Panc1 (cell line): ENCODE results near the gene H1-8.

Source experiments
- CTCF ChIP-seq: fragments of 450-650 bp; IDR thresholded peaks from 2 replicates; pipeline ENCODE4 v1.5.1; 2017; ENCODE audit warnings: mild to moderate bottlenecking
- POLR2AphosphoS5 ChIP-seq: IDR thresholded peaks from 2 replicates; pipeline ENCODE4 v1.6.1; 2012; ENCODE audit warnings: mild to moderate bottlenecking, low read depth, low read length, moderate library complexity
- REST ChIP-seq, 2 experiments: IDR thresholded peaks; 2 replicates each; pipeline ENCODE4 v1.6.1; 2011 to 2012; ENCODE audit warnings: low read depth in 2 of 2, control low read depth in 1 of 2, low read length in 1 of 2, mild to moderate bottlenecking in 1 of 2, moderate library complexity in 1 of 2; ENCODE audit not compliant: insufficient read depth in 1 of 2
- SIN3A ChIP-seq: IDR thresholded peaks from 2 replicates; pipeline ENCODE4 v1.6.1; 2012; ENCODE audit warnings: low read depth, mild to moderate bottlenecking, low read length, moderate library complexity, borderline replicate concordance; ENCODE audit not compliant: insufficient read depth

DNA sequence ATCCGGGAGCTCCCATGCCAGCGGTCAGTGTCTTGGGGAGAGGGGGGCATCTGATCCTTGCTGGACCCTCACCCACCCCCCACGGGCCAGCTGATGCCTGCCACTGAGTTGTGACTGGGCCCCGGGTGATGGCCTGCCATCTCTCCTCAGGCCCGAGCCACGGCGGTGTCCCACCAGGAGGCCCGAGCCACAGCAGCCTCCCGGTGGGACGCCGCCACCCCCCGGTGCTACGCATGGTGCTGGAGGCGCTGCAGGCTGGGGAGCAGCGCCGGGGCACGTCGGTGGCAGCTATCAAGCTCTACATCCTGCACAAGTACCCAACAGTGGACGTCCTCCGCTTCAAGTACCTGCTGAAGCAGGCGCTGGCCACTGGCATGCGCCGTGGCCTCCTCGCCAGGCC is 4.3 kb downstream of the H1-8 start:
- TF ChIP-seq CTCF: no peak
- TF ChIP-seq REST (IDR thresholded peaks at IDR 0.05; ENCODE audit: insufficient read depth in 1 of 2, low read depth in 2 of 2, low read length in 1 of 2): no peak
- TF ChIP-seq POLR2AphosphoS5: no peak
- TF ChIP-seq SIN3A: no peak
